HK-2 (cell line): ENCODE measurements around the gene ADARB1.
"Not testable (repeated sequence)": the region's sequence is repeated elsewhere in the genome, so short reads cannot be mapped to it uniquely, and the experiment has no call there.

Experiments used
- DNase-seq: peaks from one replicate; pipeline ENCODE4 v3.0.0-alpha.2; 2018; ENCODE audit not compliant: unreplicated experiment

The ADARB1 gene, protein sequence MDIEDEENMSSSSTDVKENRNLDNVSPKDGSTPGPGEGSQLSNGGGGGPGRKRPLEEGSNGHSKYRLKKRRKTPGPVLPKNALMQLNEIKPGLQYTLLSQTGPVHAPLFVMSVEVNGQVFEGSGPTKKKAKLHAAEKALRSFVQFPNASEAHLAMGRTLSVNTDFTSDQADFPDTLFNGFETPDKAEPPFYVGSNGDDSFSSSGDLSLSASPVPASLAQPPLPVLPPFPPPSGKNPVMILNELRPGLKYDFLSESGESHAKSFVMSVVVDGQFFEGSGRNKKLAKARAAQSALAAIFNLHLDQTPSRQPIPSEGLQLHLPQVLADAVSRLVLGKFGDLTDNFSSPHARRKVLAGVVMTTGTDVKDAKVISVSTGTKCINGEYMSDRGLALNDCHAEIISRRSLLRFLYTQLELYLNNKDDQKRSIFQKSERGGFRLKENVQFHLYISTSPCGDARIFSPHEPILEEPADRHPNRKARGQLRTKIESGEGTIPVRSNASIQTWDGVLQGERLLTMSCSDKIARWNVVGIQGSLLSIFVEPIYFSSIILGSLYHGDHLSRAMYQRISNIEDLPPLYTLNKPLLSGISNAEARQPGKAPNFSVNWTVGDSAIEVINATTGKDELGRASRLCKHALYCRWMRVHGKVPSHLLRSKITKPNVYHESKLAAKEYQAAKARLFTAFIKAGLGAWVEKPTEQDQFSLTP

DNA sequence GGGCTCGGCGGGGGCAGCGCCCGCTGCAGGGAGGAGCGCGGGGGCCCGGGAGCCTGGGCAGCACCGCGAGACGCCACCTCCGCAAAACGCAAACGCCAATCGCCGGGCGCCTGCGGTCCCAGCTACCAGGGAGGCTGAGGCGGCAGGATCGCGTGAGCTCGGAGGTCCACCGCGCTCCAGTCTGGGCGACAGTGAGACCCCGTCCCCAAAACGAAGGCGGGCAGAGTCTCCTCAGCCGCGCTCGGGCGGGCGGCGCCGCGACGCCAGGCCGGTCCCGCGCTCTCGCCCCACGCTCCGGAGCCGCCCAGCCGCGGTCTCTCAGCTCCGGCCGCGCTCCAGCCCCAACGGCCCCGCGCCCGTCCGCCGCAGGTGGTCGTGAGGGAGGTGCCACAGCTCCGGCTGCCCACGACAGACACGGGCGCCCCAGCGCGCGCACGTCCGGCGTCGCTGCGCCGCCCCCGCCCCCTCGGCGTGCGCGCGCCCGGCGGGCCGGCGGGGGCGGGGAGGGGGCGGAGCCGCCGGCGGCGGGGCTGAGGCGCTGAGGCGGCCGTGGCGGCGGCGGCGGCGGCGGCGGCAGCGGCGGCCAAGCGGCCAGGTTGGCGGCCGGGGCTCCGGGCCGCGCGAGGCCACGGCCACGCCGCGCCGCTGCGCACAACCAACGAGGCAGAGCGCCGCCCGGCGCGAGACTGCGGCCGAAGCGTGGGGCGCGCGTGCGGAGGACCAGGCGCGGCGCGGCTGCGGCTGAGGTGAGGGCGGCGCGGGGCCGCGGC, at the start of gene ADARB1:
ADARB1 (plus strand) TSS at position 533 of the 770 bp plus-strand sequence. CDS start 97,077 bp downstream, outside the sequence.
- DNase-seq = peak; percentile 33

DNA sequence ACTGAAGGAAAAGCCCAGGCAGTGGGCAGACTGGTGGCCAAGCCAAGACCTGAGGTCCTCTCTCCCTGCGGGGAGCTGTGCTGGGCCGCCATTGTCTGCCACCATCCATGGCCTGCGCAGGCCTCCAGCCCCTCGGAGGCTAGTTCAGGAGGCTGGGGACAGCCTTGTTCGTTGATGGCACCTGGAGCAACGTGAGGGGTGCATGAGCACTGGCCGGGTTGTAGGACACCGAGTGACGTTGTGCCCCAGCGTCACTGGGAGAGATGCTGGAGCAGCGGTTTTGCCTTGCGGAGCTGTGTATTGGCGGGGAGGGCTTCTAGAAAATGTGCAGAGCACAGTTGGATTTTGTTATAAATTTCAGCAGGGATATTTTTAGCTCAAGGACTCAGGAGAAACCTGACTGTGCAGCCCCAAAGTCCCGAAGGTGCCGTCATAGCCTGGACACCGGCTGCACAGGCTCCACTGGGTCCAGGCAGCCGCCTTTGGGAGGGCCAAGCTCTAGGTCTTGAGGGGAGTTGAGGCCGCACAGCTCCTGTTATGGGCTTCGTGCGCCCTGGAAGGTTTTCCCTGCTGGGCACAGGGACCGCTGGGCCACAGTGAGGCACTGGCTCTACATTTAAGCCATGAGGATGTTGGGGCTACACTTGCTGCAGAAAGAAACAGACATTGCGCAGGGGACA, 48.2 kb upstream of the ADARB1 start:
- no peak for DNase-seq

DNA sequence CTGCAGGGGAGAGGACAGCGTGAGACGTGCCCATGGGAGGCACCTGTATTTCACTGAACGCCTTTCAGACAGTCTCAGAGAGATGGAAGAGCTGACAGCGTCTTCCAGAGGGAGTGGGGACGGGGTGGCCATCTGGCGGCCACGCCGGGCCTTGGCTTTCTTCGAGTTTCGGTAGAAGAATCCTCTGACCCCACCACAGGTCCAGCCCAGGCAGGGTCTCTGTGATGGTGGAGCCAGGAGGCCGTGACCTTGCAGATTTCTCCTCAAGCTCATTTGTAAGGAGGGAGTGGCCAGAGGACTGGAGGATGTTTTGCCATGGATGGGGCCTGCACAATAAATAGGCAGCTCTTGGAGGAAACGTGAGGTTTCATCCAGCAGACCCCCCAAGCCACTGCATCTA, 47.6 kb upstream of the ADARB1 start:
- no peak for DNase-seq

DNA sequence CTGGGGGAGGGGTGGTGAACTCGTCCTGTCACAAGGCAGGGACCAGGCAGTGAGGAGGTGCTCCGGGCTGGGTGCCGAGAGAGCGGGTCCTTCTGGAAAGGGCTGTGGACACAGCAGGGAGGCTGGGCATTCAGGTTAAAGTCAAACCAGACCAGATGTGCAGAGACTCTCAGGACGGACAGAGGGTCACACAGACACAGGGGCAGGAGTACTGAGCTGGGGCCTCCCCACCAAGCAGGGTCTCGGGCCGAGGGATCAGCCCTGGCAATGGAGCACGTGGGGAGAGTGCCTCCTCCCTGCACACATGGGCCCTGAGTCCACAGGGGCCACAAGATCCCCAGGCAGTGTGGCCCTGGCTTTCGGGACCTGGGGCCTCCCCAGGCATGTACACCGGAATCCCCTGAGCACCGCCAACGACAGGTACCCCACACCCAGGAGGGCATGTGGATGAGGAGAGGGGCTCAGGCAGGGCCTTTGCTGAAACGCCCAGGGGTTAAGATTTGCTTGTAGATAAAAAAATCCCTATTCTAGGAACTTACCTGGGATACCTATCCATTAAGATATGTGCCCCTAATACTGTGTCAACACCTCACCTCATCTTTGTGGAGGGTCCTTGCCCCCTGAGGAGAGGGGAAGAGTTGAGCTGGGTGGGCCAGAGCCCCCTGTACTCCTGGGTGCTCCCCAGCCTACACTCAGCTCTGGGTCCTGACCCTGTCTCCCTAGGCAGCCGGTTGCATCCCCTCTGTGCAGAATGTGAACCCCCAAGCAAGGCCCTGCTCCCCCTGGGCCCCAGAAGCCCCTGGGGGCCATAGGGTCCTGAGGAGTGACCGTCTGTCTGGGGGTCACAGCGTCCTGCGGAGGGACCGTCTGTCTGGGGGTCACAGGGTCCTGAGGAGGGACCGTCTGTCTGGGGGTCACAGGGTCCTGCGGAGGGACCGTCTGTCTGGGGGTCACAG, 46.9 kb upstream of the ADARB1 start:
- DNase-seq = no peak

DNA sequence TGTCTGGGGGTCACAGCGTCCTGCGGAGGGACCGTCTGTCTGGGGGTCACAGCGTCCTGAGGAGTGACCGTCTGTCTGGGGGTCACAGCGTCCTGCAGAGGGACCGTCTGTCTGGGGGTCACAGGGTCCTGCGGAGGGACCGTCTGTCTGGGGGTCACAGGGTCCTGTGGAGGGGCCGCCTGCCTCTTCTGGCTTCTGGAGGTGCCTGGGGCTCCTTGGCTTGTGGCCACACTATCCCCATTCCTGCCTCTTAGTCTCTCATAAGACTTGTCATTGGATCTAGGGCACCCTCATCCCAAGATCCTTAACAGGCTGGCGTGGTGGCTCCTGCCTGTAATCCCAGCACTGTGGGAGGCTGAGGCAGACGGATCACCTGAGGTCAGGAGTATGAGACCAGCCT, 45.7 kb upstream of the ADARB1 start:
- DNase-seq = not testable (repeated sequence)

DNA sequence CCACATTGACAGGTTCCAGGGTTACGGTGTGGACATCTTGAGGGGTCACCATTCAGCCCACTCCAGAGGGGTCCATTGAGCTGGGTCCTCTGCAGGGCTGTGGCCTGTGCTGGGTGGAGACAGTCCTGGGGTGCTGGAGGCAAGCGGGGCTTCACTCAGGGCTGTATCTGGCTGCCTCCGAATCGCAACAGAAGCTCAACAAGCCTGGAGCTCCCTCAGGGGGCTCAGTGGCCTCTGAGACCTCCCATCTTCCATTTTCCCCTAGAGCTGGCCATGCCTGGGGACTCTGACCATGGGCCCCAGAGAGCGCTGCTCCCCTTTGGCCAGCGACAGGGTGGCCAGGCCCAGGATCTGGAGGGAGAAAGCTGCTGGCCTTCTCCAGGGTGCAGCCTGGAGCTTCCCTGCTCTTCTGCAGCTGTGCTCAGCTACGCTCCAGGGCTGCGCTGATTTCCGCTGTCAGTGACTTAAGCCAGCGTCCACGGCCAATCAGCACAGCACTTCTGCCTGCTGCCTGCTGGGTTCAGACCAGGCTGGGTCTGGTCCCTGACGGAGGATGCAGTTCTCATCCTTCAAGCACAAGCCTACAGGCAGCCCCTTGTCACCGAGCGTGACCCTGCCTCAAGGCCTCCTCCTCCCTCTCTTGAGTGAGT, 45.0 kb upstream of the ADARB1 start:
- DNase-seq = no peak

DNA sequence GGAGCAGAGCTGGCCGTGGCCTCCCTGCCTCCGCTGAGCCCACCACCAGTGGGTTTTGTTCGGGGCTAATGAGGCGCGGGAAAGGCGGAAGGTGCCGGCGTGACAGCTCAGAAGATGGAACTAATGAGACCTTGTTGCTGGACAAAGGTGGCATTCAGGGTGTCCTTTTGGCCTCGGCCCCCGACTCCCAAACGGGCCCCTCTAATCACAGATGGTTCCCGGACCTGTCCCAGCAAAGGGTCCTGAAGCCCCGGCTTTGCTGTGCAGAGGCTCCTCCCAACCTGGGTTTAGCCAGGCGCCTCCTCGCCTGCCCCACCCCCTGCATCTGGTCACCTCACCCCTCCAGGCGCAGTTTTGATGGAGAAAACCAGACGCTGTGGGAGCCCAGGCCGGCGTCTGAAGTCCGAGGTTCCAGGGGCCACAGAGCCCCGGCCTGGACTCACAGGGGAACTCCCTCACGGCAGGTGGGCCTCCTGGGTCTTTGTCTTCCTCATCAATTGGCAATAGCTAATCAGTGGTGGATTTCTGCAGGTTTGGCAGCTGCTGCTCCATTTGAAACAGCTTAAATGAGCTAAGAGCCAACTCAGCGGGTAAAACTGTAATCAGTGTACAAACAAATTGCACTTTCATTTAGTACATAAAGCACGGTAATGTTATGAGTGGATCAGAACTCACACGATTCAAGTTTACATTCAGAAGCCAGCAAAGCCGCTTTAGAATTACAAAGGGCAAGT, 44.3 kb upstream of the ADARB1 start:
- no peak for DNase-seq

DNA sequence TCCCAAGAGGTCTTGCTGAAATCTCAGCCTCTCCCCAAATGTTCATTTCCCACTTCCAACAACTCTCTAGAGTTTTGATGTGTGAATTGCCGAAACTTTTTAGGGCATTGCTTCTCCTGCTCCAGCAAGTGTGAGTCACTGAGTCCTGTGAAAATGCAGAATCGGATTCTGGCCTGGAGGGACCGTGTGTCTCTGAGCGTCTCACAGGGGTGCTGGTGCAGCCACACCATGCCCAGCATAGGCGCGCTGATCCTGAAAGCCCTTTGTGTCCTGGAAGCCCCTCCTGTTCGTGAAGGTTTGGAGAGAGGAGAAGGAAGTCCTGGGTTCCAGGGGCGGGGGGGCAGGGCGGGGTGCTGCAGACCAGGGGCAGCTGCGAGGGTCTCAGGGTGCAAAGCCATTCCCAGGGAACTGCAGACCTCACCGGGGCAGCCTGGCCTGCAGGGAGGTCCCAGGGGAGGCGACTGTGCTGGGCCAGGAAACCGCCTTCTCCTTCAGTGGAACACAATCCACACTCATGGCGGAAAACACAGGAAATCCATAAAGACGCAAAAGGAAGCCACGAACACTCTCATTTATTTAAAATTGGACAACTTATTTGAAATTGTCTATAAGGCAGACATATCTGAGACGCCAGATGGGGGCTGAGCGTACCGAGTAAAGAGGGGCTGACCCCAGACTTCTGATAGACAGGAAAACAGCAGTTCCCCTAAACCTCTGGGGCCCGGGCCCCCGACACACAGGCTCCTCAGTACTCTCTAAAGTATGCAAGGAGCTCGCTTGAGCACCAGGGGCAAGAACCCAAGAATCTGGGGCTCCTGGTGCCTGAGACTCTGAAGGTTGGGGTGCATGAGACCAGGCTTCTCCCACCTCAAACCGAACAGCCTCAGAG, 43.5 kb upstream of the ADARB1 start:
- DNase-seq = no peak

DNA sequence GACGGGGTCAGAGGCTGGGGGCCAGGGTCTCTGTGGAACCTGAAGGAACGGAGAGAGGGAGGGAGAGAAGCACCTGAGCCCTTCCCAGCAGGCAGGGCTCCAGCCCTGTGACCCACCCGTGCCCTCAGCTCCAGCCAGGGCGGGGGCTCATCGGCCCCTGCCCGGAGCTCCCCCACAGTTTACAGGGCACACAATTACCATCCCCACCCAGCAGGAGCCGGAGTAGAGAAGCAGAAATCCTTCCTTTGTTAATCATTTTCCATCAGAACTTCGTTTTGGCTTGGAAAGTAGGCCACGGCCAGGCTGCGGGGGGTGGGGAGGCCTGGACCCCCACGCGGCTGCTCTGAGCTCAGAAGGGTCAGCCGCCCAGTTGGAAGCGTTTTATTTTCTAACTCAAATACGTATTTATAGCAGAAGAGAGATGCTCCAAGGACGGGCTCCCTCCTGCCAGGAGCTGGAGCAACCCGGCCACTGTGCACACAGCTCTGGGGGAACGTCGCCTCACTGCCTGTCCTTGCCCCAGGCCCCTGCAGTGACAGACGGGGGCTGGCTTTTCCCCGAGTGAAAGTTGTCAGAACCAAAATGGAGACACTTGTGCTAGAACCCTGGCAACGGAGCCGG, 42.7 kb upstream of the ADARB1 start:
- no peak for DNase-seq

DNA sequence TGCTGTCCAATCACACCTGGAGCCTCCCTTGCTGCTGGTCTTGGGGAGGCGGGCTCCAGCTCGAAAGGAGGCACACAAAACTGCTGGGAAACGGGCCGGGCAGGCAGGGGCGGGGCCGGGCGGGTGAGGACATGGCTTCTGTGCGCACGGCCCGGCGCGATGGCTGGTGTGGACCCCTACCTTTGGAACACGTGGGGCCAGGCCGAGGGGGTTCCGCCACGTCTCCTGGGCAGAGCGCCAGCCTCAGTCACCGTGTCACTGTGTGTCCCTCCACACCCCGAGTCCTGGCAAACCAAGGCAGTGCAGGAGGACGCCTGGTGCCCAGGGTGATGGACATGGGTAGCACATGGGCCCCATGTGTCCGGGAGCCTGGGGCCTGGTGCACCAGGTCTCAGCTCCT, 42.0 kb upstream of the ADARB1 start:
- DNase-seq = no peak

DNA sequence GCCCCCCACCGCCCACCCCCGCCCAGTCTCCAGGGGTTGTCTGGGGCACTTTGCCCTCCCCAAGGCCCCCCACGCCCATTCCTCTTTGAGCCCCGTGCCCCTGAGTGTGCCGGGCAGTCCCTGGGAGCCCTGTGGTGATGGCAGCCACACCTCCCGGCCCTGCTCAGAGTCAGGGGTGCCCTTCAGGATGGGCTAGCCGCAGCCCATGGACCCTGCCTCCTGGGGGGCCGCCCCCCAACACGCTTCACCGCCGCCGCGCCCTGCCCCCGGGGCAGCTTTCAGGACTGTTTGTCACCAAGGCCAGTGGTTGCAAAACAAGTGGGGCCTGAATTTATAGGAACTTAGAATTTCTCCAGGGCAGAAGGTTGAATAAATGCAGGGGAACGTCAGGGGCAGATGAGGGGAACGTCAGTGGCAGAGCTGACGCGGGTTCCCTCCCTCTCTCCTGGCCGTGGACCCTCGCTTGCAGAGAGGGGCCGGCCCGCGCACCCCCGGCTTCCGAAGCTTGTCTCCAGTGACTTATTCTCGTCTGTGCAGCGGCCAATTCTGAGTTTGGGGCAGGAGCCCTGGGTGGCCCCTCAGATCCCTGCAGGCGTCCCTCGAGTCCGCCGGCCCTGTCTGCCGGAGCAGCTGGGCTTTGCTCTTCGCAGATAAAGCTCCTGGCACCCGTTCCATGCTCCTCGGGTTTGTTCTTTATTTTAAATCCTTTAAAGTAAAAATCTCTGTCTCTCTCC, 41.2 kb upstream of the ADARB1 start:
- DNase-seq = no peak

DNA sequence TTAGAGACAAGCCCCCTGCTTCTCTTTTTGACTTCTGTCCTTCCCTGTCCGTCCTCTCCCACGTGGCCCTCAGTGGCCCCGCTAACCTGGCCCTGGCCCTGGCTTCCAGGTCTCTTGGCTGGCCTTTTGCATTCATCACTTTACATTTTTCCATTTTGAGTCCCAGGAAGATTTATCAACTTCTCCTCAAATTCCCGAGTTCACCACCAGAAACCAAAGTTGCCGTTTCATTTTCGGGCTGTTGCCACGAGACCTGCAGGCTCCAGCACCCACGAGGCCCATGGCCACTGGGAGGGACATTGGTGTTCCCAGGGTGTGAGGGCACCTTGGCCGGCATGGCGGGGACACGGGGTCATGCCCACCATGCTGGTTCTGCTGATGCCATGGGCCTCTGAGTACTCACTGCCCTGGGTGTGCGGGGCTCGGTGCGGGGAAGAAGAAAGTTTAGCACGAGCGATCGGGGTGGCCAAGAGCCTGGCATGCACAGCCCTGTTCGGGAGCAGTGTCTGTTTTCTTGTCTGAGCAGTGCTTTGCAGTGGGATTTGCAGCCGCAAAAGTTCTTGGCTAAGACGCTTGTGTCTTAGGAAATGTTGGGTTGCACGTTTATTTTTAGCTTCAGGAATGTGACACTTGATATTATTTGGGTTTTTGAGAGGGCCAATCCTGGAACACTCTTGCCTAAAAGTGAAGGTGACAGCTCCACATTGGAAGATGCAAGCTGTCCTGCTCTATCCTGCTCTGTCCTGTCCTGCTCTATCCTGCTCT, 40.4 kb upstream of the ADARB1 start:
- DNase-seq = no peak

DNA sequence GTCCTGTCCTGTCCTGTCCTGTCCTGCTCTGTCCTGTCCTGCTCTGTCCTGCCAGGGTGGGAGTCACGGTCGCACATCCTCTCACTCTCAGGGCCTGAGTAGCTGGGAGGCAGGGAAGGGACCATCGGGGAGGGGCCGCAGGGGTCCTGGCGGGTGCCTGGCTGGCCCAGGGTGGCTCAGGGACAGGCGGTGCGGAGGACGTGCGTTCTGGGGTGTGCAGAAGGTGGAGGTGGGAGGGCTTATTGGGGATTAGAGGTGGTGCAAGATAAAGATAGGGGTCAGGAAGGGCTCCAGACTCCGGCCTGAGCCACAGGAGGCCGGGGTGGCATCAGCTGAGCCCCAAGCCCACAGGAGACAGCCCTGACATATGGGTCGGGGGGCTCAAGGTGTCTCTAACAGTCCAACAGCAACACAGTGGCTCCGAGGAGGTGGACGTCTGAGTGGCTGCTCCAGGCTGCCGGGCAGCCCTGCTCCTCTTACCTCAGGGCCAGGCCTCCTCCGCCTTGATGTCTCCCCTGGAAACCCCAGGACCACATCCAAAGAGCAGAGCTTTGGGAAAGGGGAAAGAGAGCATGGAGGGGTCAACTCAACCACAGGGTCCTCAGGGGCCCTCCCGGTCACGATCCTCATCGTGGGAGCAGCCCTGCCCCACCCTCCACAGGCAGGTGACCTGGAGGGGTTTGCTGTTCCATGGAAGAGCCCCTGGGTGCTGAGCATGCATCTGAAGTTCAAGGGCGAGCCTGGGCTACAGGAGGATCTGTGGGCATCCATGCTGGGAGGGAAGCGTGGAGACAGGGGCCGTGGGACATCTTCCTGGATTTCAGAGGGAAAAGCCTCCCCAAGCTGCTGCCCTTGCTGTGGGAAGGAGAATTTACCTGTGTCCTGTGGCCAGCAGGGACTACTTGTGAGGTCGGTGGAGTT, 39.6 kb upstream of the ADARB1 start:
- no peak for DNase-seq

DNA sequence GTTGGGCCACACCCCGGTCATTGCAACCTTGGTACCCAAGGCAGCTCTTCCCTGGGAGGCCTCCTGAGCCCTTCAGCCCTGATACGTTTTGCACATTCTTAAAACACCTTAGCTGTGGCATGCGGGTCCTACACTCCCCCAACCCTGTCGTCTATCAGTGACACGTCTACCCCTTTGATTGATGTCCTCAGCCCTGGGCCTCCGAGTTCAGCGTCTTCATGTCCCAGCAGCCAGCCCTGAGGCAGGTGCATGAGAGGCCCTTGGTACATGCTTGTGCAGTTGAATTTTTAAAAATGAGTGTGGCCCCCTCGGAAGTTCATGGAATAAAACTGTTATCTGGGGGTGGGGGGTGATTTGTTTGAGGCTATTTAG, 38.9 kb upstream of the ADARB1 start:
- DNase-seq = no peak

DNA sequence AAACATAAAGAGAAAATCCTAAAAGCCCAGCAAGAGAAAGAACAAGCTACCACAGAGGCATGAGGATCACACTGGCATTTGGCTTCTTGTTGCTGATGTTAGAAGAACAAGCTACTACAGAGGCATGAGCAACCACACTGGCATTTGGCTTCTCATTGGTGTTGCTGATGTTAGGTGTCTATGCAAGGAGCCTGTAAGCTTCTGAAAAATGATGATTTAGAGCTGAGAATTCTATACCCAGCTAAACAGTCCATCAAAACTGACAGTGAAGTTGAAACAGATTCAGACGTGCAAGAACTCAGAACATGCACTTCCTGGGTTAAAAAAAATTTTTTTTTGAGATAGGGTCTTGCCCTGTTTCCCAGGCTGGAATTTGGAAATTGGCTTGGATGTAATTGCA, 37.8 kb upstream of the ADARB1 start:
- DNase-seq = no peak

DNA sequence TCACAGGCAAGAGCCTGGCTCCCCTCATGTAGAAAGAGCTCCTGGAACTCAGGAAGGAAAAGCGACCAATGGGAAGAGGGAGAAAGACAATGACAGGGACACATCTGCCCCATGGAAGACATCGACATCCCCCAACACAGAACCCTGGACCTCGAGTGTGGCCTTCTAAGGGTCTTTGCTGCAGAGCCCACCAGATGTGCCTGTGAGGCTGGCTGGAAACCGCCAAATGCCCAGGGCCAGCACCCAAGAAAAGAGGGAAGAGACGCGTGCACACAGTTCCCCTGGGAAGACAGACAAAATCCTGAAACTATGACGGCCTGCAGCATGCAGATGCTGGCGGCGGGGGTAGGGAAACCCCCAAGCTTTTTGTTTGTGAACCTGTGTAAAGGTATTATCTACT, 36.4 kb upstream of the ADARB1 start:
- DNase-seq = no peak
